Measurements from ENCODE around the gene HMCN2. TPM values are rescaled to one million over a fixed set of nuclear protein-coding genes. Genes with fewer than 3 reads are reported as not detected.

Gene HMCN2
- total and polyA plus RNA-seq, 2 of the 4 experiments (the other 2 are of a cell fraction) = 0.02 TPM; not detected in 1

GRCh38 chr9:130298662-130299279, 33.2 kb downstream of the HMCN2 start:
- H3K4me1 ChIP-seq (ENCODE audit: control insufficient read depth, insufficient read depth, low read length) = peaks cover 2% of the 10 kb centered on the region; the same call in 1 of the 2 replicates
- no peak overlapping the region for H4K91ac ChIP-seq (ENCODE audit: insufficient read depth, low read depth, low read length)
- peak overlapping the region; percentile 32 for H2AFZ ChIP-seq (replicated peaks; ENCODE audit: low read length, poor library complexity)
- DNase-seq (no peak), ATAC-seq (ENCODE audit: low read depth) (0 out of 2 replicates have a peak, but pooled peaks have one; percentile 46)
- H2BK20ac ChIP-seq (ENCODE audit: low read depth, low read length) = no peak overlapping the region
- ChIA-PET POLR2A (ENCODE audit: unreplicated experiment) (no interaction called here), CTCF (no interaction called here)
- H3K56ac ChIP-seq (ENCODE audit: extremely low read depth, insufficient read depth, low read length) = no peak overlapping the region
- no peak overlapping the region for H2AK5ac ChIP-seq (ENCODE audit: low read depth, low read length)
- no peaks in the 10 kb centered on the region for H3K36me3 ChIP-seq (ENCODE audit: control insufficient read depth, insufficient read depth, low read length)
- no peak overlapping the region for H4K8ac ChIP-seq (ENCODE audit: low read depth in 2 of 2, low read length in 2 of 2)
- H3K4ac ChIP-seq (ENCODE audit: low read depth, low read length) = no peak overlapping the region
- H2AK9ac ChIP-seq (replicated peaks; ENCODE audit: low read depth, low read length, poor library complexity) = no peak overlapping the region
- no peak overlapping the region for H2BK15ac ChIP-seq (ENCODE audit: low read depth, low read length)
- H2BK120ac ChIP-seq (ENCODE audit: low read depth, low read length) = no peak overlapping the region
- no peaks in the 10 kb centered on the region for H3K9me1 ChIP-seq (ENCODE audit: insufficient read depth, low read length)
- H3K79me1 ChIP-seq (ENCODE audit: low read depth in 1 of 2, low read length in 2 of 2) = no peaks in the 10 kb centered on the region
- H3K4me3 ChIP-seq (ENCODE audit: insufficient read depth, low read depth, low read length) = no peak overlapping the region
- H3K9me3 ChIP-seq (ENCODE audit: control insufficient read depth, insufficient read depth, low read length) = no peaks in the 10 kb centered on the region
- no peak overlapping the region for H3K23ac ChIP-seq (ENCODE audit: low read depth, low read length)
- no peak overlapping the region for H3K14ac ChIP-seq (replicated peaks; ENCODE audit: low read depth, low read length)
- peaks cover 46% of the 10 kb centered on the region for H3K27me3 ChIP-seq (ENCODE audit: control insufficient read depth, insufficient read depth, low read length)
- H4K5ac ChIP-seq (ENCODE audit: low read depth, low read length) = no peak overlapping the region
- in situ Hi-C loops (cut with MboI; ENCODE audit: low sequenced_read_pairs) = no loop called here
- no CpG with 5 or more reads among the region's 15 CpGs for WGBS, 2 experiments (ENCODE audit: extremely low coverage in 2 of 2, insufficient read length in 1 of 2)
- no peak overlapping the region for H3K4me2 ChIP-seq (ENCODE audit: low read depth, low read length)
- dilution Hi-C loops (cut with HindIII; ENCODE audit: low sequenced_read_pairs, unreplicated experiment) = no loop called here
- no peak overlapping the region for H3K27ac ChIP-seq (ENCODE audit: insufficient read depth, low read length)
- TF ChIP-seq POLR2A (IDR thresholded peaks at IDR 0.05; ENCODE audit: low read depth, low read length) (no peak), FOS (IDR thresholded peaks at IDR 0.05; ENCODE audit: low read depth, low read length) (no peak), MXI1 (IDR thresholded peaks at IDR 0.05; ENCODE audit: borderline replicate concordance, low read depth, low read length) (no peak), NFE2L2 (IDR thresholded peaks at IDR 0.05; ENCODE audit: low read depth, low read length) (no peak), RCOR1 (IDR thresholded peaks at IDR 0.05; ENCODE audit: insufficient replicate concordance, low read length) (no peak), RAD21 (IDR thresholded peaks at IDR 0.05; ENCODE audit: low read length) (no peak), CEBPB (IDR thresholded peaks at IDR 0.05; ENCODE audit: low read depth, low read length) (no peak), ELK1 (IDR thresholded peaks at IDR 0.05; ENCODE audit: borderline replicate concordance, low read depth, low read length) (no peak)
- no TSS peak for BruUV-seq (replicated peaks)
- no peak overlapping the region for H2BK5ac ChIP-seq (ENCODE audit: low read depth, low read length, poor library complexity, severe bottlenecking)
- H3K18ac ChIP-seq (ENCODE audit: low read depth, low read length) = no peak overlapping the region
- no peaks in the 10 kb centered on the region for H4K20me1 ChIP-seq (ENCODE audit: insufficient read depth, low read length)
- H3K9ac ChIP-seq (ENCODE audit: low read depth, low read length) = no peak overlapping the region
- intact Hi-C loops (cut with micrococcal nuclease) = no loop called here
